ENCODE data around the gene EPHA5.

The EPHA5 gene

GRCh38 chr4:65383589-65384305, 286.5 kb downstream of the EPHA5 start:
- no peak overlapping the region for H3K4me3 ChIP-seq (ENCODE audit: control insufficient read depth, low read depth, low read length)
- no peak for TF ChIP-seq CTCF (conservative IDR thresholded peaks at IDR 0.05; ENCODE audit: control insufficient read depth, insufficient read depth, low read depth, low read length)
- DNase-seq (ENCODE audit: low read depth) = peak; percentile 5

- DNase-seq (ENCODE audit: low read depth) = no peak
- TF ChIP-seq CTCF (conservative IDR thresholded peaks at IDR 0.05; ENCODE audit: control insufficient read depth, insufficient read depth, low read depth, low read length) = no peak
- no peak overlapping the region for H3K4me3 ChIP-seq (ENCODE audit: control insufficient read depth, low read depth, low read length)
Observed at GRCh38 chr4:65381648-65382047, 288.6 kb downstream of the EPHA5 start.

GRCh38 chr4:65370709-65371108, 299.6 kb downstream of the EPHA5 start:
- no peak for DNase-seq (ENCODE audit: low read depth)
- no peak overlapping the region for H3K4me3 ChIP-seq (ENCODE audit: control insufficient read depth, low read depth, low read length)
- no peak for TF ChIP-seq CTCF (conservative IDR thresholded peaks at IDR 0.05; ENCODE audit: control insufficient read depth, insufficient read depth, low read depth, low read length)

- DNase-seq (ENCODE audit: low read depth) = peak; percentile 4
- no peak overlapping the region for H3K4me3 ChIP-seq (ENCODE audit: control insufficient read depth, low read depth, low read length)
- no peak for TF ChIP-seq CTCF (conservative IDR thresholded peaks at IDR 0.05; ENCODE audit: control insufficient read depth, insufficient read depth, low read depth, low read length)
Observed at GRCh38 chr4:65367306-65367705, 303.0 kb downstream of the EPHA5 start.

GRCh38 chr4:65358914-65359313, 311.4 kb downstream of the EPHA5 start:
- H3K4me3 ChIP-seq (ENCODE audit: control insufficient read depth, low read depth, low read length) = no peak overlapping the region
- no peak for TF ChIP-seq CTCF (conservative IDR thresholded peaks at IDR 0.05; ENCODE audit: control insufficient read depth, insufficient read depth, low read depth, low read length)
- no peak for DNase-seq (ENCODE audit: low read depth)

GRCh38 chr4:65353098-65353497, 317.2 kb downstream of the EPHA5 start:
- no peak overlapping the region for H3K4me3 ChIP-seq (ENCODE audit: control insufficient read depth, low read depth, low read length)
- TF ChIP-seq CTCF (conservative IDR thresholded peaks at IDR 0.05; ENCODE audit: control insufficient read depth, insufficient read depth, low read depth, low read length) = no peak
- DNase-seq (ENCODE audit: low read depth) = no peak

Data from fibroblast of mammary gland (primary cell).